OCI-LY3 (cell line): ENCODE data around the gene NGEF.

Source experiments
- H2AFZ ChIP-seq: fragments of 200-600, 300-600 bp; shearing (Covaris generic); 2 replicates; pipeline ENCODE4 v1.6.0; 2014; ENCODE audit warnings: antibody characterized with exemption, low read depth, low read length
- H3K27ac ChIP-seq: fragments of 200-600, 300-600 bp; sonication (generic); 2 replicates; pipeline ENCODE4 v1.5.1; 2014; ENCODE audit warnings: mild to moderate bottlenecking, low read length, moderate library complexity, mixed read lengths
- H3K27me3 ChIP-seq: fragments of 200-600, 300-600 bp; sonication (generic); 2 replicates; pipeline ENCODE4 v1.6.1; 2014; ENCODE audit warnings: low read depth, low read length, mixed read lengths
- H3K36me3 ChIP-seq: fragments of 200-600, 300-600 bp; sonication (generic); replicated peaks from 2 replicates; pipeline ENCODE3; 2014; ENCODE audit warnings: low read depth, low read length, mixed read lengths
- H3K4me1 ChIP-seq: fragments of 300-600, 200-600 bp; sonication (generic); 2 replicates; pipeline ENCODE4 v1.6.1; 2014; ENCODE audit warnings: low read length, mixed read lengths
- H3K4me2 ChIP-seq: fragments of 200-600, 300-600 bp; sonication (generic); 2 replicates; pipeline ENCODE4 v1.6.1; 2014; ENCODE audit warnings: low read length, mixed read lengths
- H3K4me3 ChIP-seq: fragments of 300-600, 200-600 bp; sonication (generic); 2 replicates; pipeline ENCODE4 v1.5.1; 2014; ENCODE audit warnings: antibody characterized with exemption, mild to moderate bottlenecking, low read length, moderate library complexity
- H3K79me2 ChIP-seq: fragments of 300-600, 200-600 bp; shearing (Covaris generic); 2 replicates; pipeline ENCODE4 v1.6.1; 2014; ENCODE audit warnings: mild to moderate bottlenecking, low read length, mixed read lengths
- H3K9ac ChIP-seq: fragments of 300-600, 200-600 bp; shearing (Covaris generic); 2 replicates; pipeline ENCODE4 v1.6.0; 2014; ENCODE audit warnings: mild to moderate bottlenecking, low read length, moderate library complexity
- H3K9me3 ChIP-seq: fragments of 200-600, 300-600 bp; shearing (Covaris generic); 2 replicates; pipeline ENCODE4 v1.6.1; 2014; ENCODE audit warnings: low read length, mixed read lengths; ENCODE audit not compliant: insufficient read depth
- H4K20me1 ChIP-seq: fragments of 200-600, 300-600 bp; sonication (generic); 2 replicates; pipeline ENCODE4 v1.6.1; 2016; ENCODE audit warnings: low read length, mixed read lengths; ENCODE audit not compliant: insufficient read depth
- CTCF ChIP-seq: fragments of 200-600, 300-600 bp; sonication (generic); IDR thresholded peaks from 2 replicates; pipeline ENCODE4 v1.5.1; 2014; ENCODE audit warnings: antibody characterized with exemption, low read length, low read depth
- EZH2phosphoT487 ChIP-seq: fragments of 200-600 bp; shearing (Covaris generic); IDR thresholded peaks from 2 replicates; pipeline ENCODE4 v1.6.1; 2018; ENCODE audit warnings: antibody characterized with exemption, mixed run types, low read depth

Gene NGEF

GRCh38 chr2:232901736-232902578 is 111.1 kb downstream of the NGEF start:
- Histone ChIP-seq H4K20me1 (no peaks in the 10 kb centered on the region), H3K9me3 (no peaks in the 10 kb centered on the region), H3K27ac (no peak overlapping the region), H3K36me3 (no peaks in the 10 kb centered on the region), H3K4me2 (no peak overlapping the region), H3K4me3 (no peak overlapping the region), H3K9ac (no peak overlapping the region), H3K4me1 (peaks cover 6% of the 10 kb centered on the region; the same call in 1 of the 2 replicates), H3K79me2 (no peaks in the 10 kb centered on the region), H2AFZ (no peak overlapping the region), H3K27me3 (no peaks in the 10 kb centered on the region)
- TF ChIP-seq CTCF (no peak), EZH2phosphoT487 (no peak)

GRCh38 chr2:232900811-232901735 is 112.0 kb downstream of the NGEF start:
- Histone ChIP-seq H3K79me2 (no peaks in the 10 kb centered on the region), H3K4me3 (no peak overlapping the region), H3K27ac (no peak overlapping the region), H3K9me3 (no peaks in the 10 kb centered on the region), H2AFZ (no peak overlapping the region), H3K9ac (no peak overlapping the region), H3K36me3 (no peaks in the 10 kb centered on the region), H3K4me2 (no peak overlapping the region), H3K4me1 (peaks cover 6% of the 10 kb centered on the region; the same call in 1 of the 2 replicates), H4K20me1 (no peaks in the 10 kb centered on the region), H3K27me3 (no peaks in the 10 kb centered on the region)
- TF ChIP-seq EZH2phosphoT487 (no peak), CTCF (no peak)

DNA sequence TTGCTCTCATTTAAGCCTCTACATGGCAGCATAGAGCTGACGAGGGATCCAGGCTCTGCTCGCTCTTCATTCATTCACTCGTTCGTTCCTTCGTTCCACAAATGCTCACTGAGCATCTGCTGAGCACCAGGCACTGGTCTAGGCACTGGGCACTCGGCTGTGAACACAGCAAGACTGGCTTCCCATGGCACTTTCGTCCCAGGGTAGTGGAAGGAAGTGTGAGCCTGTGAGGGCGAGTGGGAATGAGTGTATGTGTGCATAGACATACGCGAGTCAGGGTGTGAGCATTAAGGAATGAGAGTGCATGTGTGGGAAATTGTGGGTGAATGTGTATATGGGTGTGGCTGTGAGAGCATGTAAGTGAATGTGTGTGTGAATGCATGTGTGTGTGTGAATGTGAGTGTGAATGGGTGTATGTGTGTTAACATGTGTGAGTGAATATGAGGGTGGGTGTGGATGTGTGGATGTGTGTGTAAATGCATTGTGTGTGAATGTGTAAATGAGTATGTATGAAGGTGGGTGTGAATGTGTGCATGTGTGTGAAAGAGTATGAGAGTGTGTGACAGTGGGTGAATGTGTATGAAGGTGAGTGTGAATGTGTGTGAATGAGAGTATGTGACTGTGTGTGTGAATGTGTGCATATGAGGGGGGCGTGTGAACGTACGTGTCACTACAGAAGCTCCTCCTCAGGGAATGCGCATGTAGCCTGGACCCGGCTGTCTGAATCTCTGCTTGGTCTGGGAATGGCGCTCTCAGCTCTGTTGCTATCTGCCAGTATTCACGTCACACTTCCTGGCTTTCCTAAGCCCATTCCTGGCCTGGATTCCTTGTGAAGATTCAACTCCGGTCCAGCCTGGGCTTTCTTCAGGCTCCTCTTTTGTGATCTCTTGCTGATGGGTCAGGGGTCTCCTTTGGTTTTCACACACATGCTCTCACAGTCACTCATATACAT is 114.2 kb downstream of the NGEF start:
- Histone ChIP-seq H3K4me1 (peaks cover 6% of the 10 kb centered on the region; the same call in 1 of the 2 replicates), H3K36me3 (no peaks in the 10 kb centered on the region), H3K27me3 (no peaks in the 10 kb centered on the region), H3K9ac (no peak overlapping the region), H3K9me3 (no peaks in the 10 kb centered on the region), H3K4me3 (no peak overlapping the region), H3K4me2 (no peak overlapping the region), H3K27ac (no peak overlapping the region), H4K20me1 (no peaks in the 10 kb centered on the region), H2AFZ (no peak overlapping the region), H3K79me2 (no peaks in the 10 kb centered on the region)
- no peak for TF ChIP-seq EZH2phosphoT487

GRCh38 chr2:232897598-232898408 is 115.3 kb downstream of the NGEF start:
- no peaks in the 10 kb centered on the region for H3K27me3 ChIP-seq
- no peak for TF ChIP-seq EZH2phosphoT487
- TF ChIP-seq CTCF: no peak

More at GRCh38 chr2:232897598-232898408, 115.3 kb downstream of the NGEF start:
- no peak overlapping the region for H3K9ac ChIP-seq
- H3K27ac ChIP-seq: no peak overlapping the region
- H3K4me3 ChIP-seq: no peak overlapping the region
- no peaks in the 10 kb centered on the region for H3K79me2 ChIP-seq
- no peaks in the 10 kb centered on the region for H3K9me3 ChIP-seq
- H3K4me2 ChIP-seq: no peak overlapping the region
- H3K36me3 ChIP-seq: no peaks in the 10 kb centered on the region
- no peak overlapping the region for H2AFZ ChIP-seq
- peaks cover 6% of the 10 kb centered on the region; the same call in 1 of the 2 replicates for H3K4me1 ChIP-seq
- no peaks in the 10 kb centered on the region for H4K20me1 ChIP-seq
